Neutrophil (primary cell): ENCODE measurements around the gene SNRPA.
A peak's percentile ranks its signal among the peaks of the same experiment; 100 is the strongest.

Source experiments
- H3K27ac ChIP-seq: fragments of 200-600 bp; sonication (generic); 2 replicates; pipeline ENCODE4 v1.5.1; 2016; ENCODE audit warnings: mild to moderate bottlenecking, moderate library complexity
- H3K27me3 ChIP-seq: fragments of 200-600 bp; sonication (generic); 2 replicates; pipeline ENCODE4 v1.6.0; 2016; ENCODE audit warnings: mild to moderate bottlenecking
- H3K36me3 ChIP-seq: fragments of 200-600 bp; sonication (generic); 2 replicates; pipeline ENCODE4 v1.5.1; 2017
- H3K4me1 ChIP-seq, 2 experiments: fragments of 200-600 bp in 1 of 2; sonication (generic) in 1 of 2; 1 replicate in 1 of 2; 2 replicates in 1 of 2; pipeline versions ENCODE4 v1.5.1 to v1.6.1; 2013 to 2016; ENCODE audit warnings: low read depth in 1 of 2, low read length in 1 of 2, mild to moderate bottlenecking in 1 of 2, moderate library complexity in 1 of 2; ENCODE audit not compliant: control insufficient read depth in 1 of 2, insufficient read depth in 1 of 2
- H3K4me3 ChIP-seq, 2 experiments: fragments of 200-600 bp in 1 of 2; sonication (generic) in 1 of 2; 1 replicate in 1 of 2; 2 replicates in 1 of 2; pipeline ENCODE4 v1.5.1; 2013 to 2016; ENCODE audit warnings: low read depth in 1 of 2, low read length in 1 of 2, mild to moderate bottlenecking in 1 of 2, moderate library complexity in 1 of 2
- H3K9me3 ChIP-seq: fragments of 200-600 bp; sonication (generic); 2 replicates; pipeline ENCODE4 v1.5.1; 2016
- CTCF ChIP-seq: fragments of 200-600 bp; sonication (generic); IDR thresholded peaks from 2 replicates; pipeline ENCODE4 v1.5.1; 2016; ENCODE audit warnings: antibody characterized with exemption

The SNRPA gene

GRCh38 chr19:40750874-40751537 is at the start of gene SNRPA:
SNRPA (plus strand) TSS chr19:40751203; CDS start chr19:40751409, 206 bp downstream.
- Histone ChIP-seq H3K9me3 (no peaks in the 10 kb centered on the region), H3K36me3 (no peaks in the 10 kb centered on the region), H3K4me1 (peaks cover 50 to 68% of the 10 kb centered on the region in 2 experiments), H3K27me3 (no peaks in the 10 kb centered on the region), H3K27ac (peak within 1 kb of the TSS; percentile 91), H3K4me3 (peak within 1 kb of the TSS; percentile 81 to 91)
- TF ChIP-seq CTCF, result peak; percentile 3

GRCh38 chr19:40701758-40702157 is 49.2 kb upstream of the SNRPA start:
- no peak for TF ChIP-seq CTCF
- no peaks in the 10 kb centered on the region for H3K4me1 ChIP-seq
- H3K4me3 ChIP-seq, result no peak overlapping the region
- no peaks in the 10 kb centered on the region for H3K9me3 ChIP-seq
- peaks cover 82% of the 10 kb centered on the region for H3K36me3 ChIP-seq
- no peak overlapping the region for H3K27ac ChIP-seq
- no peaks in the 10 kb centered on the region for H3K27me3 ChIP-seq

GRCh38 chr19:40702337-40703012 is 48.5 kb upstream of the SNRPA start:
- Histone ChIP-seq H3K36me3 (peaks cover 81% of the 10 kb centered on the region), H3K9me3 (no peaks in the 10 kb centered on the region), H3K4me3 (no peak overlapping the region), H3K27ac (no peak overlapping the region), H3K4me1 (no peaks in the 10 kb centered on the region), H3K27me3 (no peaks in the 10 kb centered on the region)
- no peak for TF ChIP-seq CTCF

- H3K9me3 ChIP-seq, result no peaks in the 10 kb centered on the region
Observed at GRCh38 chr19:40703029-40703755, 47.8 kb upstream of the SNRPA start.

More at GRCh38 chr19:40703029-40703755, 47.8 kb upstream of the SNRPA start:
- no peak for TF ChIP-seq CTCF
- H3K4me1 ChIP-seq, result no peaks in the 10 kb centered on the region
- no peaks in the 10 kb centered on the region for H3K27me3 ChIP-seq
- H3K4me3 ChIP-seq, result no peak overlapping the region
- no peak overlapping the region for H3K27ac ChIP-seq
- peaks cover 88% of the 10 kb centered on the region for H3K36me3 ChIP-seq
